Stomach smooth muscle (tissue), 2 donors: ENCODE results near the gene ADSS1.

Experiments
- H3K27ac ChIP-seq: one replicate; pipeline ENCODE4 v1.7.0; 2013; ENCODE audit warnings: mild to moderate bottlenecking, low read length, inconsistent platforms
- H3K27me3 ChIP-seq, 2 donors: one replicate each; pipeline ENCODE4 v1.7.0; 2013; ENCODE audit warnings: low read length in 2 of 2; ENCODE audit not compliant: insufficient read depth in 2 of 2, control insufficient read depth in 1 of 2
- H3K36me3 ChIP-seq, 2 donors: one replicate each; pipeline ENCODE4 v1.7.0; 2013; ENCODE audit warnings: low read length in 2 of 2; ENCODE audit not compliant: control insufficient read depth in 2 of 2, insufficient read depth in 2 of 2
- H3K4me1 ChIP-seq: one replicate; pipeline ENCODE4 v1.7.0; 2013; ENCODE audit warnings: low read length; ENCODE audit not compliant: control insufficient read depth, insufficient read depth
- H3K4me3 ChIP-seq, 2 donors: one replicate each; pipeline ENCODE4 v1.7.0; 2013; ENCODE audit warnings: low read length in 2 of 2
- H3K9ac ChIP-seq, 2 donors: one replicate each; pipeline ENCODE4 v1.7.0; 2013; ENCODE audit warnings: low read length in 2 of 2, mild to moderate bottlenecking in 1 of 2
- H3K9me3 ChIP-seq, 2 donors: one replicate each; pipeline ENCODE4 v1.7.0; 2013; ENCODE audit warnings: low read length in 2 of 2; ENCODE audit not compliant: control insufficient read depth in 2 of 2
- donor health status: healthy.
- donor health status: Pancreatic carcinoma.

Gene ADSS1

DNA sequence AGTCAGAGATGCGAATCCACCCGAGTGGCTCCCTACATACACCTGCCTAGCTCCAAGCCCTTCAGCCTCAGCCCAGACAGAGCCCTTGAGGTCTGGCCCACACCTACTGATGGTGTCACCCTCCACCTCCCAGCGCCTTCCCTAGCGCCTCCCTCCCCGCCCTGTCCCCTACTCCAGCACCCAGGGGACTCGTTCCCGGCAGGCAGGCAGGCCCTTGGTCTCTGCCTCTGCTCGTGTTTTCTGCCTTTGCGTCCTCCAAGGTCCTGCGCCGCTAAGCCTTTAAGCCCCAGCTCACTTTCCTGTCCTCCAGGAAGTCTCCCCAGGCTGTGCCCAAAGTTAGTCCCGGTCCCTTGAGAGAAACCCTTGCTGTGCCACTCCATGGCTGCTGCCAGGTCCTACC lies 21.9 kb upstream of the ADSS1 start:
- peaks cover 5 to 12% of the 10 kb centered on the region in 2 donors for H3K36me3 ChIP-seq
- no peak overlapping the region for H3K4me3 ChIP-seq
- no peak overlapping the region for H3K27ac ChIP-seq
- no peak overlapping the region for H3K9ac ChIP-seq
- peaks cover 40% of the 10 kb centered on the region for H3K4me1 ChIP-seq
- H3K9me3 ChIP-seq: no peaks in the 10 kb centered on the region
- no peaks in the 10 kb centered on the region for H3K27me3 ChIP-seq

DNA sequence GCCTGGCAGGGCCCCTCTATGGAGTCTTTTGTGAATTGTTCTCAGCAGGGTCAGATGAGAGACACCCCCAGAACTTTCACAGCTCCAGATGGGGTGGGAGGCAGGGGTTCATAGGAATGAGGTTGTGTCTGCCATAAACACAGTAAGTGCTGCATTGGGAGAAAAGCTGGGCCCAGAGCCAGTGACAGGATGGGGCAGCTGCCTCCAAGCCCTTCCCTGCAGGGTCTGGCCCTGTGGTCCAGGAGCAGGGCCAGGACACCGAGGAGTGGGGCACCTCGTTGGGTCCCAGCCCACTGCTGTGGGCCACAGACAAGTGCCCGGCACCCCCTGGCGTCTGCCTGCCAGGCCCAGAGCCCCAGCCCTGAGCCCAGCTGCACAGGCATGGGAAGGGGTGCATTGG lies 21.4 kb upstream of the ADSS1 start:
- peaks cover 35% of the 10 kb centered on the region for H3K4me1 ChIP-seq
- H3K4me3 ChIP-seq: no peak overlapping the region
- peaks cover 5 to 12% of the 10 kb centered on the region in 2 donors for H3K36me3 ChIP-seq
- H3K27me3 ChIP-seq: no peaks in the 10 kb centered on the region
- H3K9ac ChIP-seq: no peak overlapping the region
- H3K27ac ChIP-seq: no peak overlapping the region
- H3K9me3 ChIP-seq: no peaks in the 10 kb centered on the region

DNA sequence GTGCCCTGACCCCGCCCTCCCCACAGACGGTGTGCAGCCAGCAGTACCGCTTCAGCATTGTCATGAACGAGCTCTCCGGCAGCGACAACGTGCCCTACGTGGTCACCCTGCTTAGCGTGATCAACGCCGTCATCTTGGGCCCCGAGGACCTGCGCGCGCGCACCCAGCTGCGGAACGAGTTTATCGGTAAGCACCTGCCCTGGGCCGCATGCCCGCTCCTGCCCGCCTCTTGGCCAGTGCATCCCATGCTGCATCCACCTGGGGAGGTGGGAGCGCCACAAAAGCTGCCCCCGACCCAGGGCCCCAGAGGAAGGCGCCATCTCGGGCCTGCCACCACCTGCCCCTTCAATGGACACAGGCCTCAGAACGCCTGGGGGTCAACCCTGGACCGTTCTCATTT lies 20.8 kb upstream of the ADSS1 start:
- Histone ChIP-seq H3K9ac (no peak overlapping the region), H3K9me3 (no peaks in the 10 kb centered on the region), H3K27me3 (no peaks in the 10 kb centered on the region), H3K27ac (no peak overlapping the region), H3K36me3 (peaks cover 5 to 12% of the 10 kb centered on the region in 2 donors), H3K4me1 (peaks cover 31% of the 10 kb centered on the region), H3K4me3 (no peak overlapping the region)

DNA sequence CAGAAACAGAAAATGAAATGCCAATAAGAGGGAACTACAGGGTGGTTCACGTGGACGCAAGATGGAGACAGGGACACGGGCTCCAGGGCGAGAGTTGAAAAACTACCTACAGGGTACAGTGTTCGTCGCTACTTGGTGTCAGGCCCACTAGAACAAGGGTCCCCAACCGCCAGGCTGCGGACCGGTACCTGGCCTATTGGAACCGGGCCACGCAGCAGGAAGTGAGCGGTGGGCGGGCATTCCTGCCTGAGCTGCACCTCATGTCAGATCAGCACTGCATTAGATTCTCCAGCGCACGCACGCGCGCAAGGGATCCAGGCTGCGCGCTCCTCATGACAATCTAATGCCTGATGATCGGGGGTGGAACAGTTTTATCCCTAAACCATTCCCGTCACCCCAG lies 19.8 kb upstream of the ADSS1 start:
- Histone ChIP-seq H3K27ac (no peak overlapping the region), H3K27me3 (no peaks in the 10 kb centered on the region), H3K36me3 (peaks cover 5 to 12% of the 10 kb centered on the region in 2 donors), H3K9me3 (no peaks in the 10 kb centered on the region), H3K4me1 (peaks cover 29% of the 10 kb centered on the region), H3K4me3 (no peak overlapping the region), H3K9ac (no peak overlapping the region)

DNA sequence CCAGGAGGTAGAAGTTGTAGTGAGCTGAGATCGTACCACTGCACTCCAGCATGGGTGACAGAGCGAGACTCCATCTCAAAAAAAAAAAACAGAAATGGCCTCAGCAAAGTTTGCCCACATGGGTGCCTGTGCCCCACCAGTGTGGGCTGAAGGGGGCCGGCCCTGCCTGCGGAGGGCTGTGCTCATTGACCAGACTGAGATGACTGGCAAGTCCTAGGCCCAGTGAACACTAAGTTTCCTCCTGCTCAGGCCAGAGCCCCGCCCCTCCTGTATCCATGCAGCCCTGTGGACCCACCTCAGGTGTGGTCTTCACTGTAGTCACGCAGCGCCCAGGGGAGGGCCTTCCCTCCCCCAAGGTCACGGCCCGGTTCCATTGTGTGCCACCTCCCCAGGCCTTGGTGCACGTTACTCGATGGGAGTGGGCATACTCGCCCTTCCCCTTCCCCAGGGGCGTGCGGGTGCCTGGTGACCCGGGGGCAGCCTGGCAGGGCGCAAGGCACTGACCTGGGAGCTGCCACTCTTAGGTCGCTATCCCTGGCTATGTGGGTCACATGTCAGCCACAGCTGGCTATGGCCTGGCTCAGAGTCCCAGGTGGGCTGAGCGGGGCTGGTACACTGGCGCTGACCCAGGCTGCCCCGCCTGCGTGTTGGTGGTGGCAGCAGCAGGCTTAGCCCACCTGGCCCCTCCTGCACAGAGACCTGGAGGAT lies 18.5 kb upstream of the ADSS1 start:
- Histone ChIP-seq H3K27me3 (no peaks in the 10 kb centered on the region), H3K9ac (no peak overlapping the region), H3K4me1 (peaks cover 16% of the 10 kb centered on the region), H3K4me3 (no peak overlapping the region), H3K9me3 (no peaks in the 10 kb centered on the region), H3K36me3 (peaks cover 5 to 13% of the 10 kb centered on the region in 2 donors), H3K27ac (no peak overlapping the region)

DNA sequence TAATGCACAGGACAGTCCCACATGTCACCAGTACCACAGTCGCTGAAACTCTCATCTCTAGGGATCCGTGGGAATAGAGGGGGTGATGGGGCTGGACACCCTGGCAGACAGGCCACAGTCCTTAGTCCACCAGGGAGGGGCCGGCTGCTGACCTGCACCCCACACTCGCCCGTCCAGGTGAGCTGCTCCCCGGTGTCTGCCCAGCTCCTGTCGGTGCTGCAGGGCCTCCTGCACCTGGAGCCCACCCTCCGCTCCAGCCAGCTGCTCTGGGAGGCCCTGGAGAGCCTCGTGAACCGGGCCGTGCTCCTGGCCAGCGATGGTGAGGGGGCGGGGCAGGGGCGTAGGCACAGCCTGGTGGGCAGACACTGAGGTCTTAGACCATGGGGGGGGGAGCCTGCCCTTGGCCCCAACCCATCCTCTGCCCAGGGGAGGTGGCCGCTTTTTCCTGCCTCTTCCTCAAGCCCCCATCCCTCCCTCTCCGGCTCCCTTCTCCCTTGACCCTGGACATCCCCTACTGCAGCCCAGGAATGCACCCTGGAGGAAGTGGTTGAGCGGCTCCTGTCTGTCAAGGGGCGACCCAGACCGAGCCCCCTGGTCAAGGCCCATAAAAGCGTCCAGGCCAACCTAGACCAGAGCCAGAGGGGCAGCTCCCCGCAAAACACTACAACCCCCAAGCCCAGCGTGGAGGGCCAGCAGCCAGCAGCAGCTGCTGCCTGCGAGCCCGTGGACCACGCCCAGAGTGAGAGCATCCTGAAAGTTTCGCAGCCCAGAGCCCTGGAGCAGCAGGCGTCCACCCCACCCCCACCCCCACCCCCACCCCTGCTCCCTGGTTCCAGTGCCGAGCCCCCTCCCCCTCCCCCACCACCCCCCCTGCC lies 17.1 kb upstream of the ADSS1 start:
- Histone ChIP-seq H3K4me3 (no peak overlapping the region), H3K36me3 (peaks cover 5 to 19% of the 10 kb centered on the region in 2 donors), H3K9me3 (no peaks in the 10 kb centered on the region), H3K9ac (no peak overlapping the region), H3K27me3 (no peaks in the 10 kb centered on the region), H3K27ac (no peak overlapping the region), H3K4me1 (peaks cover 12% of the 10 kb centered on the region)

DNA sequence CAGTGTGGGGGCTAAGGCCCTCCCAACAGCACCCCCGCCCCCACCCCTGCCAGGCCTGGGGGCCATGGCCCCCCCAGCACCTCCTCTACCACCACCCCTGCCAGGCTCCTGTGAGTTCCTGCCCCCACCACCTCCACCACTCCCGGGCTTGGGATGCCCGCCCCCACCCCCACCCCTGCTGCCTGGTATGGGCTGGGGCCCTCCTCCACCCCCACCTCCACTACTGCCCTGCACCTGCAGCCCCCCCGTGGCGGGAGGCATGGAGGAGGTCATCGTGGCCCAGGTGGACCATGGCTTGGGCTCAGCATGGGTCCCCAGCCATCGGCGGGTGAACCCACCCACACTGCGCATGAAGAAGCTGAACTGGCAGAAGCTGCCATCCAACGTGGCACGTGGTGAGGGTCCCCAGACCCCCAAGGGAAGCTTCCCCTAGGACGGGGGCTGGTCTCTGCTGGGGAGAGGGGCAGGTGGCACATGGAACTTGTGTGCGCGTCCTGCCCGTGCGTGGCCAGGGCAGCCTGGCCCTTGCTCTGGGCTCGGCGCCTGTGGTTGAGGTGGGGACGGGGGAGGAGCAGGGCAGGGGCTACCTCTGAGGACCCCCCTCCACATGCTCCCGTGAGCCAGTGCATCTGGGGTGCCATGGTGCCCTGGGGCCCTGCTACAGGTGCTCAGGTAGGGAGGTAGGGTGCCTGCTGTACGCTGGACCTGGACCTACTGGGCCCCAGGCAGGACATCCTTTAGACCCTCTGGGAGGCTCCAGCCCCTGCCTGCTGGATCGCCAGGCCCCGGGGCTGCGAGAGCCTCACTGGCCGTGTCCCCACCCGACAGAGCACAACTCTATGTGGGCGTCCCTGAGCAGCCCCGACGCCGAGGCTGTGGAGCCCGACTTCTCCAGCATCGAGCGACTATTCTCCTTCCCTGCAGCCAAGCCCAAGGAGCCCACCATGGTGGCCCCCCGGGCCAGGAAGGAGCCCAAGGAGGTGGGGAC lies 16.1 kb upstream of the ADSS1 start:
- no peak overlapping the region for H3K9ac ChIP-seq
- H3K9me3 ChIP-seq: no peaks in the 10 kb centered on the region
- H3K27ac ChIP-seq: no peak overlapping the region
- H3K36me3 ChIP-seq: peaks cover 5 to 25% of the 10 kb centered on the region in 2 donors
- peaks cover 12% of the 10 kb centered on the region for H3K4me1 ChIP-seq
- H3K4me3 ChIP-seq: no peak overlapping the region
- H3K27me3 ChIP-seq: no peaks in the 10 kb centered on the region

DNA sequence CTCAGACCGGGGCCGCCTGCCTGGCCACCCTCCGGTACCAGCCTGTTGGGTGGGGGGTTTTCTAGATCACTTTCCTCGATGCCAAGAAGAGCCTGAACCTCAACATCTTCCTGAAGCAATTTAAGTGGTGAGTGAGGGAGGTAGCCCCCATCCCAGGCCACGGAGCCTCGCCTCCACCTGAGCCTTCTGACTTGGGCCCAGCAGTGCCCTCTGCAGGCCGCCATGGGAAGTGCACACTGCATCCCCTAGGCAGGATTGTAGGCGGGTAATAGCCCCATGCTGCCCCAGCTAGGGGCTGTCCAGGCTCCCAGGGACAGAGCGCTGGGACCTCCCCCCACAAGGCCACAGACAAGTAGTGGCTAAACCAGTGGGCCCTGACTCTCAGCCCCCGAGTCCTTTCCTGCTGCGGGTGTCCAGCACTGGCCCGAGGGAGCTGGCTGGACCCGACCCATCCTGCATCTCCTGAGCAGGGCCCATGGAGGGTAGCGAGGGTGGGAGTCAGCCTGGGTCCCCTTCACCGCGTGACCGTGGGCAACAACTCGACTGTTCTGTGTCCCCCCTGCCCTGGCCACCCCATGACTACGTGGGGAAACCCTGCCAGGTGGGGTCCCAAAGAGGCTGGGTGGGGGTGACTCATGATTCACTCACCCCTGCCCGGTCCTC lies 15.3 kb upstream of the ADSS1 start:
- H3K36me3 ChIP-seq: peaks cover 9 to 23% of the 10 kb centered on the region in 2 donors

DNA sequence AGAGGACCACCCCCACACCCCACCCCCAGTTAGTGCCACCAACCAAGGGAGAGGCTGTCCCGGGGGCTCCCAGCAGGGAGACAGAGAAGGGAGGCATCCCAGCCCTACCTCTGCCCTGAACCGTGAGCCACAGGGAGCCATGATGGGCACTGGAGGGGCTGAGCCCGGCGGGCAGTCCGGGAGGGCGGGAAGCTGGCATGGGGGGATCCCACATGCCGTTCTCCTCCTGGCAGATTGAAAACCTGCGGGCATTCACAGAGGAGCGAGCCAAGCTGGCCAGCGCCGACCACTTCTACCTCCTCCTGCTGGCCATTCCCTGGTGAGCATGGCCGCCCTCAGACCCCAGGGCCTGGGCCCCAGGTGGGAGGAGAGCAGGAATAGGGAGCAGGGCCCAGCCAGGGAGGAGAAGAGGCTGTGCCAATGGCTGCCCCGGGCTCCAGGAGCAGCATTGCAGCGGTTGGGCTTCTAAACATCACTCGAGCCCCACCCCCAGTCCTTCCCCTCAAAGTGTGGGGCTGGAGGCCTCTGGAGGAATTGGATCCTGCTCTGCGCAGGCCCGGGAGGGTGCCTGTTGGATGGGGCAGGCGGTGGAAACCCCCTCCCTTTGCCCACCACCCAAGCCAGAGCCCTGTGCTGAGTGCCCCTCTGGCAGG lies 14.5 kb upstream of the ADSS1 start:
- H3K27me3 ChIP-seq: no peaks in the 10 kb centered on the region
- peaks cover 6 to 23% of the 10 kb centered on the region in 2 donors for H3K36me3 ChIP-seq
- H3K4me3 ChIP-seq: no peak overlapping the region
- H3K27ac ChIP-seq: no peak overlapping the region
- no peak overlapping the region for H3K9ac ChIP-seq
- H3K9me3 ChIP-seq: no peaks in the 10 kb centered on the region
- peaks cover 12% of the 10 kb centered on the region for H3K4me1 ChIP-seq

More for the DNA sequence above, 15.3 kb upstream of the ADSS1 start:
- Histone ChIP-seq H3K27me3 (no peaks in the 10 kb centered on the region), H3K27ac (no peak overlapping the region), H3K4me3 (no peak overlapping the region), H3K9ac (no peak overlapping the region), H3K9me3 (no peaks in the 10 kb centered on the region), H3K4me1 (peaks cover 12% of the 10 kb centered on the region)
